ENCODE measurements around the gene TBC1D32. TPM values are rescaled to one million over a fixed set of nuclear protein-coding genes. Genes with fewer than 3 reads are reported as not detected.
"Not testable (repeated sequence)": the region's sequence is repeated elsewhere in the genome, so short reads cannot be mapped to it uniquely, and the experiment has no call there.

Gene TBC1D32
- total RNA-seq, 1 donor from 2014 or later: 2.1 TPM

GRCh38 chr6:121210943-121211342 is 123.3 kb downstream of the TBC1D32 start:
- intact Hi-C loops (cut with DNase I): no loop called here
- DNase-seq (ENCODE audit: low spot score in 2 of 2): no peak
- Histone ChIP-seq H3K9me3 (no peaks in the 10 kb centered on the region), H3K4me1 (no peaks in the 10 kb centered on the region), H3K36me3 (peaks cover 0 to 7% of the 10 kb centered on the region in 2 donors), H3K27ac (no peak overlapping the region), H3K27me3 (no peaks in the 10 kb centered on the region), H3K4me3 (no peak overlapping the region)
- no peak for TF ChIP-seq CTCF (IDR thresholded peaks at IDR 0.05)

GRCh38 chr6:121205569-121205968 is 128.7 kb downstream of the TBC1D32 start:
- TF ChIP-seq CTCF (IDR thresholded peaks at IDR 0.05): no peak
- no peak overlapping the region for H3K27ac ChIP-seq
- no peaks in the 10 kb centered on the region for H3K9me3 ChIP-seq
- H3K27me3 ChIP-seq: no peaks in the 10 kb centered on the region
- no peaks in the 10 kb centered on the region for H3K36me3 ChIP-seq
- H3K4me1 ChIP-seq: no peaks in the 10 kb centered on the region
- intact Hi-C loops (cut with DNase I): no loop called here
- DNase-seq (ENCODE audit: low spot score in 2 of 2): no peak
- no peak overlapping the region for H3K4me3 ChIP-seq

GRCh38 chr6:121201105-121201504 is 133.2 kb downstream of the TBC1D32 start:
- Histone ChIP-seq H3K27ac (no peak overlapping the region), H3K4me1 (no peaks in the 10 kb centered on the region), H3K36me3 (peaks cover 0 to 3% of the 10 kb centered on the region in 2 donors), H3K27me3 (no peaks in the 10 kb centered on the region), H3K9me3 (no peaks in the 10 kb centered on the region), H3K4me3 (no peak overlapping the region)
- intact Hi-C loops (cut with DNase I): no loop called here
- DNase-seq (ENCODE audit: low spot score in 2 of 2): no peak
- TF ChIP-seq CTCF (IDR thresholded peaks at IDR 0.05): no peak

- H3K27me3 ChIP-seq; H3K4me3 ChIP-seq; H3K4me1 ChIP-seq; intact Hi-C loops (cut with DNase I); H3K9me3 ChIP-seq; DNase-seq (ENCODE audit: low spot score in 2 of 2); H3K36me3 ChIP-seq; H3K27ac ChIP-seq: not testable (repeated sequence)
These were observed 138.2 kb downstream of the TBC1D32 start for GRCh38 chr6:121196042-121196441.

- DNase-seq (ENCODE audit: low spot score in 2 of 2): no peak
- H3K9me3 ChIP-seq: no peaks in the 10 kb centered on the region
- H3K27me3 ChIP-seq: no peaks in the 10 kb centered on the region
- no peaks in the 10 kb centered on the region for H3K4me1 ChIP-seq
- no peak overlapping the region for H3K27ac ChIP-seq
- no peaks in the 10 kb centered on the region for H3K36me3 ChIP-seq
- TF ChIP-seq CTCF (IDR thresholded peaks at IDR 0.05): no peak
- intact Hi-C loops (cut with DNase I): no loop called here
- H3K4me3 ChIP-seq: no peak overlapping the region
These were observed 144.2 kb downstream of the TBC1D32 start for GRCh38 chr6:121190122-121190521.

- intact Hi-C loops (cut with DNase I): no loop called here
- Histone ChIP-seq H3K27ac (no peak overlapping the region), H3K9me3 (no peaks in the 10 kb centered on the region), H3K36me3 (no peaks in the 10 kb centered on the region), H3K27me3 (no peaks in the 10 kb centered on the region), H3K4me3 (no peak overlapping the region), H3K4me1 (no peaks in the 10 kb centered on the region)
- no peak for TF ChIP-seq CTCF (IDR thresholded peaks at IDR 0.05)
- no peak for DNase-seq (ENCODE audit: low spot score in 2 of 2)
These were observed 145.9 kb downstream of the TBC1D32 start for GRCh38 chr6:121188356-121188755.

Data from ascending aorta (tissue), 2 donors.